IPS DF 6.9 (cell line): Measurements from ENCODE around the gene TBC1D23.

Source experiments
- DNase-seq: peaks from one replicate; pipeline ENCODE4 v3.0.0-alpha.2; 2013; ENCODE audit warnings: low read depth, low spot score
- H3K27ac ChIP-seq: one replicate; pipeline ENCODE4 v1.5.1; 2013; ENCODE audit warnings: low read length, control low read depth
- H3K27me3 ChIP-seq: 2 replicates; pipeline ENCODE4 v1.6.1; 2013; ENCODE audit warnings: mild to moderate bottlenecking, low read length; ENCODE audit not compliant: control insufficient read depth, insufficient read depth
- H3K36me3 ChIP-seq: 2 replicates; pipeline ENCODE4 v1.6.1; 2013; ENCODE audit warnings: low read length; ENCODE audit not compliant: control insufficient read depth, insufficient read depth
- H3K4me1 ChIP-seq: 2 replicates; pipeline ENCODE4 v1.6.1; 2013; ENCODE audit warnings: low read length; ENCODE audit not compliant: control insufficient read depth, insufficient read depth
- H3K4me3 ChIP-seq: 2 replicates; pipeline ENCODE4 v1.5.1; 2013; ENCODE audit warnings: mild to moderate bottlenecking, low read length
- H3K9me3 ChIP-seq: 2 replicates; pipeline ENCODE4 v1.6.1; 2013; ENCODE audit warnings: low read length, inconsistent platforms; ENCODE audit not compliant: control insufficient read depth, insufficient read depth
- WGBS: extraction: QIAGEN DNeasy Blood & Tissue Kit; methylation state at CpG from one replicate; pipeline ENCODE4 v1.1.7; 2013; ENCODE audit warnings: mixed read lengths, missing lambda C conversion rate; ENCODE audit not compliant: insufficient read length, insufficient coverage; 5-methylcytosine and 5-hydroxymethylcytosine counted together

TBC1D23 gene

GRCh38 chr3:100364421-100364820, 103.6 kb downstream of the TBC1D23 start:
- H3K4me1 ChIP-seq, result no peaks in the 10 kb centered on the region
- no peaks in the 10 kb centered on the region for H3K27me3 ChIP-seq
- 100% methylated on average over 1 of the region's 3 CpGs for WGBS
- peaks cover 10% of the 10 kb centered on the region; the same call in 1 of the 2 replicates for H3K36me3 ChIP-seq
- no peak overlapping the region for H3K4me3 ChIP-seq
- H3K9me3 ChIP-seq, result no peaks in the 10 kb centered on the region
- no peak overlapping the region for H3K27ac ChIP-seq
- DNase-seq, result no peak

DNA sequence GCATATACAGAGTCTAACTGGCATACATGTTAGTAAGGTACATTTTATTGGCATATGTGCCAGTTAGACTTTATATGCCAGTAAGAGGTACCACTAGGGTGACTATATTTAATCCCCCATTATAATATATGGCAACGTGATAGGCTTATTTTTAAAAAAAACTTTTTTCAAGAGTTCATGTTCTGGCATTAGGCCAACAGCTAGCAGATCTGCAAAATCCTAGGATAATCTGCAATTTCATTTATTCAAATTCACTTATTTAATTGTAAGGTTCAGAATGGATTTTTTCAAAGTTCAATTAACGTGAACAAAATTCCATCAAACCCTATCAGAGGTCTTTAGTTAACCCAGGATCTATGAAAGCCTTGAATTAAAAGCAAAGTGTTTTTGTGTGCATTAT, 105.6 kb downstream of the TBC1D23 start:
- DNase-seq, result no peak
- Histone ChIP-seq H3K27ac (no peak overlapping the region), H3K27me3 (no peaks in the 10 kb centered on the region), H3K4me1 (no peaks in the 10 kb centered on the region), H3K4me3 (no peak overlapping the region), H3K36me3 (peaks cover 10% of the 10 kb centered on the region; the same call in 1 of the 2 replicates), H3K9me3 (no peaks in the 10 kb centered on the region)
- no CpG with 5 or more reads among the region's 2 CpGs for WGBS

- no peak for DNase-seq
- Histone ChIP-seq H3K4me3 (no peak overlapping the region), H3K27me3 (no peaks in the 10 kb centered on the region), H3K4me1 (no peaks in the 10 kb centered on the region), H3K9me3 (no peaks in the 10 kb centered on the region), H3K36me3 (peaks cover 9% of the 10 kb centered on the region; the same call in 1 of the 2 replicates), H3K27ac (no peak overlapping the region)
- WGBS, result no CpG with 5 or more reads among the region's 8 CpGs
Observed at GRCh38 chr3:100368441-100368840, 107.6 kb downstream of the TBC1D23 start.

- H3K4me1 ChIP-seq, result no peaks in the 10 kb centered on the region
- DNase-seq, result no peak
- no peaks in the 10 kb centered on the region for H3K27me3 ChIP-seq
- H3K27ac ChIP-seq, result no peak overlapping the region
- H3K36me3 ChIP-seq, result peaks cover 9% of the 10 kb centered on the region; the same call in 1 of the 2 replicates
- WGBS, result no CpG with 5 or more reads among the region's 1 CpG
- no peak overlapping the region for H3K4me3 ChIP-seq
- no peaks in the 10 kb centered on the region for H3K9me3 ChIP-seq
Observed at GRCh38 chr3:100370756-100371155, 110.0 kb downstream of the TBC1D23 start.

DNA sequence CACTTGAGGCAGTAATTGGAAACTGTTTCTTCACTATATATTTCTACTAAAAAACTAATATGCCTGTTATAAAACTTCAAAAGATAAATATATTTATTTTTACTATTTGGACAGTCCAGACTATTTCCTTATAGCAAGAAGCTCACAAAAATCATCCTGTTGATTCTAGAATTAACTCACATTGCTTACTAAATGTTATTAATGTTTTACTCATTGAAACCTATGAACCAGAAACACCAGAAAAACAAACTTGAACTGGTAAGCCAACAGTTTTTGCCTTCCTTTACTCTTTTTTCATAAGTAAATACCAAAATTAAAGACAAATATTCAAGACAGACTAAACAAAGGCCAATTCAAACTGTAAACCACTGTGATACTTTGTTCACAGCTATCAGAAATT, 113.7 kb downstream of the TBC1D23 start:
- H3K27ac ChIP-seq, result no peak overlapping the region
- H3K36me3 ChIP-seq, result peaks cover 3% of the 10 kb centered on the region; the same call in 1 of the 2 replicates
- no peak for DNase-seq
- no peak overlapping the region for H3K4me3 ChIP-seq
- no peaks in the 10 kb centered on the region for H3K27me3 ChIP-seq
- no peaks in the 10 kb centered on the region for H3K9me3 ChIP-seq
- H3K4me1 ChIP-seq, result no peaks in the 10 kb centered on the region
